Measurements from ENCODE around the gene MAGIX. TPM values are rescaled to one million over a fixed set of nuclear protein-coding genes. Genes with fewer than 3 reads are reported as not detected.

Gene MAGIX
- polyA plus RNA-seq, 1 of the 3 experiments (the other 2 are of a cell fraction): 1.1 TPM

DNA sequence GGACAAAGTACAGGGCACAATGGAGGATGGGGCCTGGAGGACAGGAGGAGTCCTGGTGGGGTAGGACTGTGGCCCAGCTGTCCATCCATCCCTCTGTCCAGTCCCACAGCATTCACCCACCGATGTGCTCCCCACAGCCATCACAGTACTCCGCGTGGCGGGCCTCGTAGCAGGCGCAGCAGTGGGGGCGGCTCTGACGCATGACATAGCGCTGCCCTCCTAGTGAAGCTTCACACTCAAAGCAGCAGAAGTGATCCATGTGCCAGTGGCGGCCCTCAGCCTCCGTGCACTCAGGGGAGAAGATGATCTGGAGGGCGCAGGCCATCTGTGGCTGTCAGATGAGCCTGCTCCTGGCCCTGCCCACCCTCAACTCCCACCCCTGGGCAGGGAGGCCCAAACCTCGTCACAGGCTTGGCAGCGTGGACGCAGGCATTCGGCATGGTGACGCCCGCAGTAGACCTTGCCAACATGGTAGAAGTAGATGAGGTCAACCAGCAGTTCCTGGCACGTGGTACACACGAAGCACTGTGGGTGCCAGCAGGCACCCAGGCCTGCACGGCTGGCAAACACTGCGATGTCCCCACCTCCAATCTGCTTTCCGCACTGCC lies 15.4 kb downstream of the MAGIX start:
- 68% methylated on average over 7 of the region's 23 CpGs for WGBS (ENCODE audit: low lambda C conversion rate)
- CTCF ChIA-PET: no interaction called here
- POLR2A ChIA-PET: no interaction called here

DNA sequence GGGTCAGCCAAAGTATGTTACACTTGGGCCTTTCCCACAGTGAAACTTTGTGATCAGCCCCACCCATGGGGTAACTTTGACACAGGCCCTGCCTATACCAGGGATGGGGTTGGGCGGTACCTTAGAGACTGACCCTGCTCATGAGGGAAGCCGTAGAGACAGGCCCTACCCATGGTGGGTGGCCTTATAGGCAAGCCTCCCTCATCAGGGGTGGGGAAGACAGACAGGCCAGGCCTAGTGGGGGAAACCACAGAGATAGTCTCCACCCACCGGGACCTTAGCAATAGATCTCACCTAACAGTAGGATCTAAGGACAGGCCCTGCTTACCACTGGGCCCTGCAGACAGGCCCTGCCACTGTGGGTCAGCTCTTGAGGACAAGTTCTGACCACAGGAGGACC lies 16.0 kb downstream of the MAGIX start:
- Histone ChIP-seq H3K4me2 (no peak overlapping the region), H3F3A (replicated peaks; ENCODE audit: insufficient read depth) (no peaks in the 10 kb centered on the region), H3K79me2 (ENCODE audit: insufficient read depth) (peaks cover 5% of the 10 kb centered on the region; the same call in 1 of the 2 replicates), H2AFZ (ENCODE audit: low read depth) (no peak overlapping the region), H3K9me2 (no peaks in the 10 kb centered on the region), H3K4me3 (ENCODE audit: low read depth in 2 of 2, low read length in 1 of 2) (no peak overlapping the region), H3K9me3 (no peaks in the 10 kb centered on the region), H3K9ac (no peak overlapping the region), H3K4me1 (ENCODE audit: control insufficient read depth in 1 of 2, insufficient read depth in 2 of 2, low read depth in 1 of 2, low read length in 1 of 2) (no peaks in the 10 kb centered on the region), H3K27ac (ENCODE audit: low read depth in 2 of 2, low read length in 1 of 2) (no peak overlapping the region), H3K27me3 (ENCODE audit: insufficient read depth) (no peaks in the 10 kb centered on the region; the same call in 1 of the 2 replicates), H4K20me1 (ENCODE audit: insufficient read depth) (no peaks in the 10 kb centered on the region), H3K36me3 (replicated peaks in 1 of 2; ENCODE audit: control insufficient read depth in 1 of 2, insufficient read depth in 2 of 2, low read length in 1 of 2) (no peaks in the 10 kb centered on the region)
- TF ChIP-seq FOXM1 (IDR thresholded peaks at IDR 0.05; ENCODE audit: low read depth) (no peak), NRF1 (IDR thresholded peaks at IDR 0.05; ENCODE audit: low read depth, low read length) (no peak), GATA2 (CRISPR knock-in tag; IDR thresholded peaks at IDR 0.05) (no peak), JUND (IDR thresholded peaks at IDR 0.05) (no peak), RFX5 (IDR thresholded peaks at IDR 0.05; ENCODE audit: low read length) (no peak)
- TF ChIP-seq, protein P1, sequence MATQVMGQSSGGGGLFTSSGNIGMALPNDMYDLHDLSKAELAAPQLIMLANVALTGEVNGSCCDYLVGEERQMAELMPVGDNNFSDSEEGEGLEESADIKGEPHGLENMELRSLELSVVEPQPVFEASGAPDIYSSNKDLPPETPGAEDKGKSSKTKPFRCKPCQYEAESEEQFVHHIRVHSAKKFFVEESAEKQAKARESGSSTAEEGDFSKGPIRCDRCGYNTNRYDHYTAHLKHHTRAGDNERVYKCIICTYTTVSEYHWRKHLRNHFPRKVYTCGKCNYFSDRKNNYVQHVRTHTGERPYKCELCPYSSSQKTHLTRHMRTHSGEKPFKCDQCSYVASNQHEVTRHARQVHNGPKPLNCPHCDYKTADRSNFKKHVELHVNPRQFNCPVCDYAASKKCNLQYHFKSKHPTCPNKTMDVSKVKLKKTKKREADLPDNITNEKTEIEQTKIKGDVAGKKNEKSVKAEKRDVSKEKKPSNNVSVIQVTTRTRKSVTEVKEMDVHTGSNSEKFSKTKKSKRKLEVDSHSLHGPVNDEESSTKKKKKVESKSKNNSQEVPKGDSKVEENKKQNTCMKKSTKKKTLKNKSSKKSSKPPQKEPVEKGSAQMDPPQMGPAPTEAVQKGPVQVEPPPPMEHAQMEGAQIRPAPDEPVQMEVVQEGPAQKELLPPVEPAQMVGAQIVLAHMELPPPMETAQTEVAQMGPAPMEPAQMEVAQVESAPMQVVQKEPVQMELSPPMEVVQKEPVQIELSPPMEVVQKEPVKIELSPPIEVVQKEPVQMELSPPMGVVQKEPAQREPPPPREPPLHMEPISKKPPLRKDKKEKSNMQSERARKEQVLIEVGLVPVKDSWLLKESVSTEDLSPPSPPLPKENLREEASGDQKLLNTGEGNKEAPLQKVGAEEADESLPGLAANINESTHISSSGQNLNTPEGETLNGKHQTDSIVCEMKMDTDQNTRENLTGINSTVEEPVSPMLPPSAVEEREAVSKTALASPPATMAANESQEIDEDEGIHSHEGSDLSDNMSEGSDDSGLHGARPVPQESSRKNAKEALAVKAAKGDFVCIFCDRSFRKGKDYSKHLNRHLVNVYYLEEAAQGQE (IDR thresholded peaks at IDR 0.05; ENCODE audit: low read depth, low read length): no peak
- TF ChIP-seq, protein P2, sequence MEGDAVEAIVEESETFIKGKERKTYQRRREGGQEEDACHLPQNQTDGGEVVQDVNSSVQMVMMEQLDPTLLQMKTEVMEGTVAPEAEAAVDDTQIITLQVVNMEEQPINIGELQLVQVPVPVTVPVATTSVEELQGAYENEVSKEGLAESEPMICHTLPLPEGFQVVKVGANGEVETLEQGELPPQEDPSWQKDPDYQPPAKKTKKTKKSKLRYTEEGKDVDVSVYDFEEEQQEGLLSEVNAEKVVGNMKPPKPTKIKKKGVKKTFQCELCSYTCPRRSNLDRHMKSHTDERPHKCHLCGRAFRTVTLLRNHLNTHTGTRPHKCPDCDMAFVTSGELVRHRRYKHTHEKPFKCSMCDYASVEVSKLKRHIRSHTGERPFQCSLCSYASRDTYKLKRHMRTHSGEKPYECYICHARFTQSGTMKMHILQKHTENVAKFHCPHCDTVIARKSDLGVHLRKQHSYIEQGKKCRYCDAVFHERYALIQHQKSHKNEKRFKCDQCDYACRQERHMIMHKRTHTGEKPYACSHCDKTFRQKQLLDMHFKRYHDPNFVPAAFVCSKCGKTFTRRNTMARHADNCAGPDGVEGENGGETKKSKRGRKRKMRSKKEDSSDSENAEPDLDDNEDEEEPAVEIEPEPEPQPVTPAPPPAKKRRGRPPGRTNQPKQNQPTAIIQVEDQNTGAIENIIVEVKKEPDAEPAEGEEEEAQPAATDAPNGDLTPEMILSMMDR (IDR thresholded peaks at IDR 0.05): no peak
- TF ChIP-seq, protein P3, sequence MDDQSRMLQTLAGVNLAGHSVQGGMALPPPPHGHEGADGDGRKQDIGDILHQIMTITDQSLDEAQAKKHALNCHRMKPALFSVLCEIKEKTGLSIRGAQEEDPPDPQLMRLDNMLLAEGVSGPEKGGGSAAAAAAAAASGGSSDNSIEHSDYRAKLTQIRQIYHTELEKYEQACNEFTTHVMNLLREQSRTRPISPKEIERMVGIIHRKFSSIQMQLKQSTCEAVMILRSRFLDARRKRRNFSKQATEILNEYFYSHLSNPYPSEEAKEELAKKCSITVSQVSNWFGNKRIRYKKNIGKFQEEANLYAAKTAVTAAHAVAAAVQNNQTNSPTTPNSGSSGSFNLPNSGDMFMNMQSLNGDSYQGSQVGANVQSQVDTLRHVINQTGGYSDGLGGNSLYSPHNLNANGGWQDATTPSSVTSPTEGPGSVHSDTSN (IDR thresholded peaks at IDR 0.05): no peak
- TF ChIP-seq, protein P4, sequence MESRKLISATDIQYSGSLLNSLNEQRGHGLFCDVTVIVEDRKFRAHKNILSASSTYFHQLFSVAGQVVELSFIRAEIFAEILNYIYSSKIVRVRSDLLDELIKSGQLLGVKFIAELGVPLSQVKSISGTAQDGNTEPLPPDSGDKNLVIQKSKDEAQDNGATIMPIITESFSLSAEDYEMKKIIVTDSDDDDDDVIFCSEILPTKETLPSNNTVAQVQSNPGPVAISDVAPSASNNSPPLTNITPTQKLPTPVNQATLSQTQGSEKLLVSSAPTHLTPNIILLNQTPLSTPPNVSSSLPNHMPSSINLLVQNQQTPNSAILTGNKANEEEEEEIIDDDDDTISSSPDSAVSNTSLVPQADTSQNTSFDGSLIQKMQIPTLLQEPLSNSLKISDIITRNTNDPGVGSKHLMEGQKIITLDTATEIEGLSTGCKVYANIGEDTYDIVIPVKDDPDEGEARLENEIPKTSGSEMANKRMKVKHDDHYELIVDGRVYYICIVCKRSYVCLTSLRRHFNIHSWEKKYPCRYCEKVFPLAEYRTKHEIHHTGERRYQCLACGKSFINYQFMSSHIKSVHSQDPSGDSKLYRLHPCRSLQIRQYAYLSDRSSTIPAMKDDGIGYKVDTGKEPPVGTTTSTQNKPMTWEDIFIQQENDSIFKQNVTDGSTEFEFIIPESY (IDR thresholded peaks at IDR 0.05; ENCODE audit: borderline replicate concordance, low read depth): no peak
- ChIA-PET CTCF (no interaction called here), POLR2A (no interaction called here)
- no peak for DNase-seq
- WGBS (ENCODE audit: low lambda C conversion rate): 60% methylated on average over 1 of the region's 3 CpGs

More for the DNA sequence above, 15.4 kb downstream of the MAGIX start:
- Histone ChIP-seq H3K9ac (no peak overlapping the region), H3K9me3 (no peaks in the 10 kb centered on the region), H3K79me2 (ENCODE audit: insufficient read depth) (peaks cover 10% of the 10 kb centered on the region; the same call in 1 of the 2 replicates), H3K36me3 (replicated peaks in 1 of 2; ENCODE audit: control insufficient read depth in 1 of 2, insufficient read depth in 2 of 2, low read length in 1 of 2) (no peaks in the 10 kb centered on the region), H3K27ac (ENCODE audit: low read depth in 2 of 2, low read length in 1 of 2) (no peak overlapping the region), H2AFZ (ENCODE audit: low read depth) (no peak overlapping the region), H3K9me2 (no peaks in the 10 kb centered on the region), H3K27me3 (ENCODE audit: insufficient read depth) (no peaks in the 10 kb centered on the region; the same call in 1 of the 2 replicates), H3K4me3 (ENCODE audit: low read depth in 2 of 2, low read length in 1 of 2) (no peak overlapping the region), H3K4me1 (ENCODE audit: control insufficient read depth in 1 of 2, insufficient read depth in 2 of 2, low read depth in 1 of 2, low read length in 1 of 2) (no peaks in the 10 kb centered on the region; a peak in 1 of 4 replicates), H3F3A (replicated peaks; ENCODE audit: insufficient read depth) (no peaks in the 10 kb centered on the region), H4K20me1 (ENCODE audit: insufficient read depth) (no peaks in the 10 kb centered on the region), H3K4me2 (no peak overlapping the region)
- no peak for TF ChIP-seq RAD21 (IDR thresholded peaks at IDR 0.05; ENCODE audit: low read length)
- no peak for TF ChIP-seq TAF1 (IDR thresholded peaks at IDR 0.05; ENCODE audit: borderline replicate concordance, low read depth, low read length)
- TF ChIP-seq CHD2 (IDR thresholded peaks at IDR 0.05; ENCODE audit: low read length, partially characterized antibody): no peak
- TF ChIP-seq FOSL2 (IDR thresholded peaks at IDR 0.05; ENCODE audit: borderline replicate concordance, low read depth): no peak
- TF ChIP-seq MEF2A (IDR thresholded peaks at IDR 0.05; ENCODE audit: borderline replicate concordance, low read depth): no peak
- no peak for TF ChIP-seq JUND (IDR thresholded peaks at IDR 0.05)
- no peak for DNase-seq

All from SK-N-SH (cell line).